Keratinocyte (primary cell): Measurements from ENCODE around the gene PKNOX2. TPM values are rescaled to one million over a fixed set of nuclear protein-coding genes. Genes with fewer than 3 reads are reported as not detected.

Experiments used
- DNase-seq: peaks from one replicate; pipeline ENCODE4 v3.0.0-alpha.2; 2011; ENCODE audit warnings: low read depth, missing footprints, low spot score
- FAIRE-seq: peaks from 2 replicates; lab custom pipeline; 2011; peaks lifted over from hg19 to GRCh38; lab: Jason Lieb, UNC
- H2AFZ ChIP-seq: 2 replicates; pipeline ENCODE4 v1.6.0; 2012; ENCODE audit warnings: low read length, control low read depth, inconsistent platforms; ENCODE audit not compliant: control insufficient read depth
- H3K27ac ChIP-seq: 2 replicates; pipeline ENCODE4 v1.5.1; 2011; ENCODE audit warnings: low read length; ENCODE audit not compliant: control insufficient read depth, insufficient read depth
- H3K27me3 ChIP-seq: 3 replicates; pipeline ENCODE4 v1.6.0; 2011; ENCODE audit warnings: low read length; ENCODE audit not compliant: control insufficient read depth, insufficient read depth; ENCODE audit errors: extremely low read depth
- H3K36me3 ChIP-seq, 2 experiments: 2 replicates in 1 of 2; 3 replicates in 1 of 2; pipeline ENCODE4 v1.5.1; 2011; ENCODE audit warnings: low read length in 2 of 2, mild to moderate bottlenecking in 1 of 2; ENCODE audit not compliant: control insufficient read depth in 2 of 2, insufficient read depth in 2 of 2; ENCODE audit errors: extremely low read depth in 1 of 2
- H3K4me1 ChIP-seq: 3 replicates; pipeline ENCODE4 v1.5.1; 2011; ENCODE audit warnings: low read length; ENCODE audit not compliant: control insufficient read depth, insufficient read depth; ENCODE audit errors: extremely low read depth
- H3K4me2 ChIP-seq: 3 replicates; pipeline ENCODE4 v1.6.0; 2011; ENCODE audit warnings: low read depth, low read length; ENCODE audit not compliant: control insufficient read depth, insufficient read depth; ENCODE audit errors: extremely low read depth
- H3K4me3 ChIP-seq, 3 experiments: fragments of 200-600 bp in 1 of 3; sonication (generic) in 1 of 3; 2 replicates in 2 of 3; 3 replicates in 1 of 3; pipeline ENCODE4 v1.5.1; 2011 to 2016; ENCODE audit warnings: low read length in 3 of 3, mild to moderate bottlenecking in 3 of 3, control low read depth in 2 of 3, inconsistent platforms in 1 of 3, low read depth in 1 of 3, mixed read lengths in 1 of 3, mixed run types in 1 of 3, moderate library complexity in 1 of 3; ENCODE audit not compliant: control insufficient read depth in 2 of 3, insufficient read depth in 2 of 3; ENCODE audit errors: extremely low read depth in 1 of 3
- H3K79me2 ChIP-seq: 2 replicates; pipeline ENCODE4 v1.6.0; 2012; ENCODE audit warnings: low read length; ENCODE audit not compliant: control insufficient read depth, insufficient read depth
- H3K9ac ChIP-seq: 3 replicates; pipeline ENCODE4 v1.6.0; 2011; ENCODE audit warnings: low read length; ENCODE audit not compliant: control insufficient read depth, insufficient read depth; ENCODE audit errors: extremely low read depth
- H3K9me1 ChIP-seq: 3 replicates; pipeline ENCODE4 v1.6.0; 2011; ENCODE audit warnings: low read length; ENCODE audit not compliant: control insufficient read depth, insufficient read depth; ENCODE audit errors: extremely low read depth
- H3K9me3 ChIP-seq: 2 replicates; pipeline ENCODE4 v1.5.1; 2012; ENCODE audit warnings: low read depth, low read length; ENCODE audit not compliant: control insufficient read depth
- H4K20me1 ChIP-seq: 3 replicates; pipeline ENCODE4 v1.6.0; 2011; ENCODE audit warnings: low read length; ENCODE audit not compliant: control insufficient read depth, insufficient read depth; ENCODE audit errors: extremely low read depth
- EZH2 ChIP-seq: IDR thresholded peaks from one replicate; pipeline ENCODE4 v1.6.1; 2012; ENCODE audit warnings: inconsistent platforms, mild to moderate bottlenecking, low read length, moderate library complexity
- dilution Hi-C: fragments of 300-500 bp; cut with MboI; formaldehyde crosslinking; loops from one replicate; pipeline ENCODE4 v1.7.0; 2020; ENCODE audit warnings: low sequenced_read_pairs; ENCODE audit not compliant: extremely low pct_ligation_motif_present
- polyA plus RNA-seq, 5 experiments: library from polyadenylated mRNA; depleted of rRNA in 3 of 5; stranded (reverse) in 3 of 5; stranded (forward) in 1 of 5; unstranded in 1 of 5; fragments of >200 nt; gene quantifications; 1 replicate in 1 of 5; 2 replicates in 3 of 5; 3 replicates in 1 of 5; pipeline versions ENCODE4 v1.2.1 to v1.2.3, GENCODE V29; 2011 to 2012; ENCODE audit warnings: missing spikeins in 2 of 5, low read depth in 1 of 5, low replicate concordance in 1 of 5
- TF ChIP-seq, protein P1 (sequence below), 3 experiments: IDR thresholded peaks in 1 of 3; conservative IDR thresholded peaks in 1 of 3; optimal IDR thresholded peaks in 1 of 3; 2 replicates in 2 of 3; 3 replicates in 1 of 3; pipeline versions ENCODE3 to v1.5.1; 2011; ENCODE audit warnings: low read length in 3 of 3, mild to moderate bottlenecking in 3 of 3, moderate library complexity in 2 of 3, control low read depth in 1 of 3, inconsistent platforms in 1 of 3; ENCODE audit not compliant: insufficient read depth in 2 of 3; ENCODE audit errors: extremely low read depth in 1 of 3

Gene PKNOX2
- polyA plus RNA-seq, 1 donor (not counting 4 experiments of a cell fraction or from before 2014, with no cell fraction given), result 0.05 TPM

DNA sequence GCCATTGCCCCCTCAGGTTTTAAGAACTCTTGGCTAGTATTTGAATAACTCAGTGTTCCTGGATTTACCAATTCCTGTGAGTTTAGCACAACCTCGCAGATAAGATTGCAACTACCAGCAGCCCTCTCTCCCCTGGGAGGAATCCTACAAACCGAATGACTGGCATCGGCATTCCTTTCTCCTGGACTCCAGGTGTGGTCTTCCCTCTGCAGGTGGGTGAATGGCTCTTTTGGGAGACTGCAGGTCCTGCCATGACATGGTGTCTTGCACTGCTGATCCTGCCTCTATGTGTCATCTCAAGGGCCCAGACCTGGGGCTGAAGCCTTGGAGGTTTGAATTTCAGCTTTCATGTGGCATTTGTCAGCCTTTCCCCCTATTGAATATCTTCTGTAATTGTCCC, 105.6 kb downstream of the PKNOX2 start:
- FAIRE-seq (no peak), DNase-seq (no peak)
- Histone ChIP-seq H3K9ac (no peak overlapping the region), H3K4me2 (no peak overlapping the region), H3K27me3 (peaks cover 8% of the 10 kb centered on the region), H3K27ac (no peak overlapping the region), H3K4me3 (no peak overlapping the region), H3K36me3 (no peaks in the 10 kb centered on the region), H3K9me1 (no peaks in the 10 kb centered on the region), H3K79me2 (no peaks in the 10 kb centered on the region), H3K4me1 (no peaks in the 10 kb centered on the region), H2AFZ (no peak overlapping the region), H4K20me1 (no peaks in the 10 kb centered on the region), H3K9me3 (no peaks in the 10 kb centered on the region)
- dilution Hi-C loops, result no loop called here
- TF ChIP-seq, protein P1, sequence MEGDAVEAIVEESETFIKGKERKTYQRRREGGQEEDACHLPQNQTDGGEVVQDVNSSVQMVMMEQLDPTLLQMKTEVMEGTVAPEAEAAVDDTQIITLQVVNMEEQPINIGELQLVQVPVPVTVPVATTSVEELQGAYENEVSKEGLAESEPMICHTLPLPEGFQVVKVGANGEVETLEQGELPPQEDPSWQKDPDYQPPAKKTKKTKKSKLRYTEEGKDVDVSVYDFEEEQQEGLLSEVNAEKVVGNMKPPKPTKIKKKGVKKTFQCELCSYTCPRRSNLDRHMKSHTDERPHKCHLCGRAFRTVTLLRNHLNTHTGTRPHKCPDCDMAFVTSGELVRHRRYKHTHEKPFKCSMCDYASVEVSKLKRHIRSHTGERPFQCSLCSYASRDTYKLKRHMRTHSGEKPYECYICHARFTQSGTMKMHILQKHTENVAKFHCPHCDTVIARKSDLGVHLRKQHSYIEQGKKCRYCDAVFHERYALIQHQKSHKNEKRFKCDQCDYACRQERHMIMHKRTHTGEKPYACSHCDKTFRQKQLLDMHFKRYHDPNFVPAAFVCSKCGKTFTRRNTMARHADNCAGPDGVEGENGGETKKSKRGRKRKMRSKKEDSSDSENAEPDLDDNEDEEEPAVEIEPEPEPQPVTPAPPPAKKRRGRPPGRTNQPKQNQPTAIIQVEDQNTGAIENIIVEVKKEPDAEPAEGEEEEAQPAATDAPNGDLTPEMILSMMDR (optimal IDR thresholded peaks at IDR 0.05 in 1 of 3, IDR thresholded peaks at IDR 0.05 in 1 of 3, conservative IDR thresholded peaks at IDR 0.05 in 1 of 3; ENCODE audit: extremely low read depth in 1 of 3, insufficient read depth in 2 of 3, low read length in 3 of 3), result no peak
- TF ChIP-seq EZH2, result no peak

DNA sequence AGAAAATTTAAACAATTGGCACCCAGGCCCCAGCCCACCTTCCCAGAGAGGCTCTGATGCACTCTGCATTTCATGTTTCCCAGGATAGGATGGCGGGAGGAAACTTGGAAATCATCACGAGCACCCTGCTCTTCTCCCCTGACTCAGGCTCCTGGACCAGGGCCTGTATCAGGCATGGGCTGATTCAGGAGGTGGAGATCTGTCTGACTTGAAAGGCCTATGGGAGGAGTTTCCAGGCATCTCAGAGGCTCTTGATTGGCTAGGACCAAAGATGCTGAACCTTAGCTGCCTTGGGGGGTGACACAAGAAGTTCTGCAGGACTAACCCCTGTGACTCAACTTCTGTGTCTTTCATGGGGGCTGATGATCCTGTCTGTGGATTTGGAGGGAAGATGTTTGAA, 106.2 kb downstream of the PKNOX2 start:
- no peaks in the 10 kb centered on the region for H3K4me1 ChIP-seq
- no peak overlapping the region for H3K4me2 ChIP-seq
- no peak overlapping the region for H3K4me3 ChIP-seq
- H4K20me1 ChIP-seq, result no peaks in the 10 kb centered on the region
- no peak overlapping the region for H3K27ac ChIP-seq
- TF ChIP-seq EZH2, result no peak
- dilution Hi-C loops, result no loop called here
- H3K9ac ChIP-seq, result no peak overlapping the region
- no peaks in the 10 kb centered on the region for H3K9me1 ChIP-seq
- FAIRE-seq (no peak), DNase-seq (no peak)
- H3K9me3 ChIP-seq, result no peaks in the 10 kb centered on the region
- peaks cover 6% of the 10 kb centered on the region for H3K27me3 ChIP-seq
- no peak overlapping the region for H2AFZ ChIP-seq
- H3K79me2 ChIP-seq, result no peaks in the 10 kb centered on the region
- H3K36me3 ChIP-seq, result no peaks in the 10 kb centered on the region

DNA sequence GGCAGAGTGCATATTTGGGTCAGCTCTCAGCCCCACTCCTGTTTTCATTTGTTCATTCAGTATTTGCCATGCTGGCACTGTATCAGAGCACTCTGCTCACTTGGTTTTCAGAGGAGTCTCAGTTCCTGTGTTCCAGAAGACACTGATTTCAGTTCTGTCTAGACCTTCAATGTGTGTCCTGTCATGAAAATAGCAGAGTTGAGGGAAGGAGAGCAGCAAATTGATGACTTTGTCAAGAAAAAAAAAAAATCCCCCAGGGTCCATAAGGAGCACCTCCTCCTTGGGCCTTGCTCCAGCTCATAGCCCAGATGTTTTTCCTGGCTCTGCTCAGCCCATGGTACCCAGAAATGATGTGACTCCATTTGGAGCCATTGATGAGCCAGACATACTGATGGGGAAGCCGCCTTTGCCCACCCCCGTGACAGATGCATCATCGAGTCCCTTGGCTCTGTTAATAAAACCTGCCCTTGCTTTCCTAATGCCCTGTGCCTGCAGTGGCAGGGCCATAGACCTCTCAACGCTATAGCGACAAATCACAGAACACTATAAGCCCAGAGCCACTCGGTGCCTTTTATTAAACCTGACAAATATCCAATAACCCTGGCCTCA, 107.0 kb downstream of the PKNOX2 start:
- FAIRE-seq (no peak), DNase-seq (no peak)
- peaks cover 8% of the 10 kb centered on the region for H3K27me3 ChIP-seq
- H2AFZ ChIP-seq, result no peak overlapping the region
- H3K9me3 ChIP-seq, result no peaks in the 10 kb centered on the region
- no peaks in the 10 kb centered on the region for H3K36me3 ChIP-seq
- no peaks in the 10 kb centered on the region for H3K79me2 ChIP-seq
- H3K27ac ChIP-seq, result no peak overlapping the region
- H4K20me1 ChIP-seq, result no peaks in the 10 kb centered on the region
- TF ChIP-seq, protein P1 (optimal IDR thresholded peaks at IDR 0.05 in 1 of 3, IDR thresholded peaks at IDR 0.05 in 1 of 3, conservative IDR thresholded peaks at IDR 0.05 in 1 of 3; ENCODE audit: extremely low read depth in 1 of 3, insufficient read depth in 2 of 3, low read length in 3 of 3), result no peak
- TF ChIP-seq EZH2, result no peak
- H3K4me3 ChIP-seq, result no peak overlapping the region
- H3K9ac ChIP-seq, result no peak overlapping the region
- dilution Hi-C loops, result no loop called here
- no peak overlapping the region for H3K4me2 ChIP-seq
- H3K9me1 ChIP-seq, result no peaks in the 10 kb centered on the region
- no peaks in the 10 kb centered on the region for H3K4me1 ChIP-seq
